ENCODE data around the gene NEIL3.

DNA sequence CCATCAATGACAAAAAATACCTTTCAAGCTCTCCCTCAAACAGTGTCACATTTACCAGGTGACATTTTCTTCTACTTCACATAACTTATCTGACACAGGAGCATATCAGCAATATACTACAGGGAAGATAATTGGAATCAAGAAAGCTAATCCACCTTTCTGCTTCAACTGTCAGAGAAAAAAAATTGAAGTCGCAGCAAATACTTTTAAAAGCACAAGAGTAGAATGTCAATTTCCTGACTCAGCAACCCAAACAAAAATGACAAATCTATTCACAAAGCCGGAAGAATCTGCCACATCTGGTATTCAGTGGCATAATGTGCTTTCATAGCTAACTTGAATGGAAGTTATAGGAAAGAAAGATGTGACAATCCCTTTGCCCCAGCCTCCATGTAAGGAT lies 95.8 kb downstream of the NEIL3 start:
- TF ChIP-seq TAF1 (IDR thresholded peaks at IDR 0.05; ENCODE audit: borderline replicate concordance, low read depth, low read length) (no peak), POLR2A (IDR thresholded peaks at IDR 0.05; ENCODE audit: low read depth, low read length) (no peak), POLR2AphosphoS5 (IDR thresholded peaks at IDR 0.05; ENCODE audit: low read depth, low read length) (no peak)
